GM19395 (cell line): ENCODE results near the gene SFT2D2.

Source experiments
- ATAC-seq: cut with Tn5 transposase; IDR thresholded peaks from one replicate; pipeline ENCODE4 v1.9.1; 2021; ENCODE audit warnings: mild to moderate bottlenecking, moderate library complexity; ENCODE audit not compliant: unreplicated experiment

Gene SFT2D2

DNA sequence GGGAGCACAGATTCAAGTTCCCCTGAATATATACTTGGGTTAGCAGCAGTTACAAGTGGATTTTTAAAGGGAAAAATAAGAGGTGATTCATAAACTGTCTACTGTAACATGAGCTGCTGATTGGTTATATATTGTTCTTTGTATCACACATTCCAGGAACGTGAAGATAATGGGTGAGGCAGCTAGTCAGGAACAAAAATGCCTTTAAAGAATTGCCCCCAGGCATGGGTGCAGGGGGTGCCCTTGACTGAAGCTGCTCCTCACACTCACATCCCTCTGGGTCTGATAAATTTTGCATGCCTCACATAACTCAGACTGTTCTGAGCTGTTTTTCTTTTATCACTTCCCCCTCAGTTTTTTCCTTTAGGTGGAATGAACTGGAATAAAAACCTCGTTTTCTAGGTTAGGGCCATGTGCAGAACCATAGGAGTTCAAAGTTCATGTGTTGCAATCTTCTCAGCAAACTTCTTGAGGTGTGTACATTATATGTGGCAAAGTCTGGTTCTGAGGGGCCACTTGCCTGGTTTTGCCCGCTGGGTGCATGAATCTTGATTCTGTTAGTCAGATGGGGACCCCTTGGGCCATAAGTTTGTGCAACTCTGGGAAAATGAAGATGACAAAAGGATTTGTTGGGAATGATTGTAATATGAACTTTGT is 76.0 kb downstream of the SFT2D2 start:
- ATAC-seq, result no peak
